Spleen (tissue), 7 donors: ENCODE measurements around the gene CDC123.

Experiments
- POLR2AphosphoS5 ChIP-seq, 3 donors: sonication (generic); formaldehyde crosslinking; IDR thresholded peaks; one replicate each; pipeline ENCODE4 v1.5.1; 2017; ENCODE audit warnings: antibody characterized with exemption in 3 of 3
- TF ChIP-seq, protein P1 (sequence below), 11 experiments: fragments of 200-600 bp in 7 of 11; fragments of 450-650 bp in 4 of 11; sonication (generic) in 4 of 11; IDR thresholded peaks in 8 of 11; conservative IDR thresholded peaks in 3 of 11; 1 replicate in 7 of 11; 2 replicates in 4 of 11; pipeline versions ENCODE4 v1.4.0 to v1.8.0; 2016 to 2021; ENCODE audit warnings: antibody characterized with exemption in 11 of 11, inconsistent platforms in 4 of 11, mild to moderate bottlenecking in 1 of 11
- donor health status: DM: no; HTN: no; CAD: no; lungs with moderate emphysema.
- donor health status: DM: no; HTN: no; CAD: no.
- donor health status: DM: no; HTN: no; CAD: no.

DNA sequence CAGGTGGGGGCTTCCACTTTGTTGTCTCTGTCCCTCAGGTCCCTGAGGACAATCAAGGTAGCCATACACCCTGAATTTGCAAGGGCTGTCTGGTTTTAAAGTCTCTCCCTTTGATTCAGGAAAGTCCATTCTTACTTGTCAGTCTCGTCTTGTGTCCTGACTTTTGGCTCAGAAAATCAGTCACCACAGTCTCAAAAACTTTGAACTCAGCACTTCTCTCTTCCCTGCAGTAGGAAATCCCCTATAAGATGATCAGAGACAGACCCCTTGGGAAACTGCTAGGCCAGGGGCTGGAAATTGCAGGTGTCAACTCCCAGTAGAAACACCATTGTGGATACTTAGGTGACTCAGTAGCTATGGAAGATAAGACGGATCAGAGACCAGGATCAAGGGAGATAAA, 73.1 kb downstream of the CDC123 start:
- TF ChIP-seq, protein P1, sequence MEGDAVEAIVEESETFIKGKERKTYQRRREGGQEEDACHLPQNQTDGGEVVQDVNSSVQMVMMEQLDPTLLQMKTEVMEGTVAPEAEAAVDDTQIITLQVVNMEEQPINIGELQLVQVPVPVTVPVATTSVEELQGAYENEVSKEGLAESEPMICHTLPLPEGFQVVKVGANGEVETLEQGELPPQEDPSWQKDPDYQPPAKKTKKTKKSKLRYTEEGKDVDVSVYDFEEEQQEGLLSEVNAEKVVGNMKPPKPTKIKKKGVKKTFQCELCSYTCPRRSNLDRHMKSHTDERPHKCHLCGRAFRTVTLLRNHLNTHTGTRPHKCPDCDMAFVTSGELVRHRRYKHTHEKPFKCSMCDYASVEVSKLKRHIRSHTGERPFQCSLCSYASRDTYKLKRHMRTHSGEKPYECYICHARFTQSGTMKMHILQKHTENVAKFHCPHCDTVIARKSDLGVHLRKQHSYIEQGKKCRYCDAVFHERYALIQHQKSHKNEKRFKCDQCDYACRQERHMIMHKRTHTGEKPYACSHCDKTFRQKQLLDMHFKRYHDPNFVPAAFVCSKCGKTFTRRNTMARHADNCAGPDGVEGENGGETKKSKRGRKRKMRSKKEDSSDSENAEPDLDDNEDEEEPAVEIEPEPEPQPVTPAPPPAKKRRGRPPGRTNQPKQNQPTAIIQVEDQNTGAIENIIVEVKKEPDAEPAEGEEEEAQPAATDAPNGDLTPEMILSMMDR (IDR thresholded peaks at IDR 0.05 in 8 of 11, conservative IDR thresholded peaks at IDR 0.05 in 3 of 11) = no peak
- TF ChIP-seq POLR2AphosphoS5 (IDR thresholded peaks at IDR 0.05) = no peak
